ENCODE data around the gene CDY2B.
"Not testable (repeated sequence)": the region's sequence is repeated elsewhere in the genome, so short reads cannot be mapped to it uniquely, and the experiment has no call there.

CDY2B gene, protein sequence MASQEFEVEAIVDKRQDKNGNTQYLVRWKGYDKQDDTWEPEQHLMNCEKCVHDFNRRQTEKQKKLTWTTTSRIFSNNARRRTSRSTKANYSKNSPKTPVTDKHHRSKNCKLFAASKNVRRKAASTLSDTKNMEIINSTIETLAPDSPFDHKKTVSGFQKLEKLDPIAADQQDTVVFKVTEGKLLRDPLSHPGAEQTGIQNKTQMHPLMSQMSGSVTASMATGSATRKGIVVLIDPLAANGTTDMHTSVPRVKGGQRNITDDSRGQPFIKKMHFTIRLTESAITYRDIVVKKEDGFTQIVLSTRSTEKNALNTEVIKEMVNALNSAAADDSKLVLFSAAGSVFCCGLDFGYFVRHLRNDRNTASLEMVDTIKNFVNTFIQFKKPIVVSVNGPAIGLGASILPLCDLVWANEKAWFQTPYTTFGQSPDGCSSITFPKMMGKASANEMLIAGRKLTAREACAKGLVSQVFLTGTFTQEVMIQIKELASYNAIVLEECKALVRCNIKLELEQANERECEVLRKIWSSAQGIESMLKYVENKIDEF

DNA sequence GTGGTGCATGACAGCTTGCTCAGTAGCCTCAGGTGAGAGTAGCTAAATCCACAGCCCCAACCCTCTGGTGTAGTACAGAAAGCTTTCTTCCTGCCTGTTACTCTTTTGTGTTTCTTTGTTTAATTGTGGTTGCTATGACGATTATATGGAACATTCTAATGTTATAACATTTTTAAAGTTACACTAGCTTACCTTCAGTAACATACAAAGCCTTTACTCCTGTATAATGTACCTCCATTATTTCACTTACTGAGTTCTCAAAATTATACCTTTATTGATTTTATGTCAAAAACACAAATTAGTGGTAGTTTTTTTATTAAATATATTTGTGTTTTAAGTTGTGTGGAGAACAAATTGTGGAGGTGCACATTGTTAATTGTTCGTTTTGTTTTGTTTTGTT lies at the start of gene CDY2B:
TSS of gene CDY2B (minus strand) at position 101 of the 400 bp plus-strand sequence. CDS start 328 bp downstream, outside the sequence.
- not testable (repeated sequence) for DNase-seq (ENCODE audit: low read depth)

DNA sequence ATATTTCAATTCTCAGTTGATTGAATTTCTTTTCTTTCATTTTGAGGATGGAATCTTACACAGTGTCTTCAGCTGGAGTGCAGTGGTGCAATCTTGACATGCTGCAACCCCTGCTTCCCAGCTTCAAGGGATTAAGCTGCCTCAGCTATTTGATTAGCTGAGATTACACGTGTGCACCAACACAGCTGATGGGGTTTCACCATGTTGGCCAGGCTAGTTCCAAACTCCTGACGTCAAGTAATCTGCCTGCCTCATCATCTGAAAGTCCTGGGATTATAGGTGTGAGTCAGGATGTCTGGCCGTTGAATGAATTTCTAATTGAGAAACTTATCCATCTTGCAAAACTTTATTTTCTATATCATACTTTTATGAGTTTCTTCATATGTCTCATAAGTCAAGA lies 28.0 kb upstream of the CDY2B start:
- not testable (repeated sequence) for DNase-seq (ENCODE audit: low read depth)

DNA sequence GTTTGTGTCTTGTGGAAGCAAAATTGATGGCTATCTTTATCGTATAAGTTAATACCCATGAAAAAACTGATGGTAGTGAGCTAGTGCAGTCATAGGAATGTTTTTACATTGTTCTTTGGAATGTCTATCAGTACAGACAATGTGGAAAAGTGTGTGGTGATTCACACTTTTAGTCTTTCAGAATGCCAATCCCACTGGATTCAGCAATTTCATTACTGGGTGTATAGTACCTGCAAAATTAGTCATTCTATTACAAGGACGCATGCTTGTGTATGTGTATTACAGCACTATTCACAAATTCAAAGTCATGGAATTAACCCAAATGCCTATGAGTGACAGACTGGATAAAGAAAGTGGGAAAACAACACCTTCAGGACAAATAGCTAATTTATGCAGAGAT lies 27.3 kb upstream of the CDY2B start:
- DNase-seq (ENCODE audit: low read depth), result not testable (repeated sequence)

DNA sequence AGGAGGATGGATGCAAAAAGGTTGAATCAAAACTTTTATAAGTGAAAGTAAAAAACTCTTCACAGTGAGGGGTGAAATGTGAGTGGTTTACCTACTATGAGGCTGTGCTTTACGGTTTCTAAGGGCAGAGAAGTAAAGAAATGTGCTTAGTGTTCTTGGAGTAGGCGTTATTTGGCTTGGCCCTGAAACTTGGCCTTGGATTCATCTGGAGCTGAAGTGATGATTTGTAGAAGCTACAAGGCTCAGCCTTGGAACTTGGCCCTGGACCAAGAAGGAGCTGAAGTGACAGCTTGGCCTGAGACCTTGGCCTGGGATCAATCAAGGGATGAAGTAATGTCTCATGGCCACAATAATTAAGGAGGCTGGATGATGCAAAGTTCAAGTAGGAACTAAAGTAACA lies 1.7 kb upstream of the CDY2B start:
- not testable (repeated sequence) for DNase-seq (ENCODE audit: low read depth)

DNA sequence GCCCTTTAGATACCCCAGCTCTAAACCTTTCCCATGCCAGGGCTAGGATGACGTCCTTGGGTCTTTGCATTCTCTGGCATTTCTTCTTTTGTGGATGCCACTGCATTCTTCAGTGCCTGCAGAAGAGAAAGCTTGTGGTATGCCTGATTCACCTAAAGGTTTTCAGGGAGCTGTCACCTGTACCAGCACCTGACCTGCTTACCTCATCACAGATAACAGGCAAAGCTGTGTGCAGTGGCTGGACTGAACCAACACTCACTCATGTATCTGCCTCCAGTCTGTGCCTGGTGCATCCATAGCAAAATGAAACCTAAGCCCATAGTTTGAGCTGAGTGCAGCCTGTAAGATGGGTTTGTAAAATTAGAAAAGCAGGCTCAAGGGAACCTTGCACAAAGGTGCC lies 3.3 kb downstream of the CDY2B start:
- DNase-seq (ENCODE audit: low read depth), result not testable (repeated sequence)

DNA sequence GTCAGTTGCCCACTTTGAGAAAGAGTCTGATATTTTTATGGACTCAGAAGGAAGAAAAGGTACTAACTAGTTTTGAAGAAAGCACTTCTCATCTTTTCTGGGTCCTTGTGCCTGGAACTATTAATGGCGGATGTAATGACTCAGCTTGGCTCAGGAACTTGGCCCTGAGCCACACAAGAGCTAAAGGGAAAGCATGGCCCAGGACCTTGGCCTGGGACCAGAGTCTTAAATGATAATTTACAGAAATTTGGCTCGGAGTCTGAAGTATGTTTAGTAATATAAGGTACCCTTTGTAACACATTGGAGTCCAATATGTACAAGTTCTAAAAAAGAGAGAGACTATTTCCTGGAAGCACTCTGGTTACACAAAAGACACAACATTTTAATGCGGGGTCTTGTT lies 4.6 kb downstream of the CDY2B start:
- DNase-seq (ENCODE audit: low read depth), result not testable (repeated sequence)

DNA sequence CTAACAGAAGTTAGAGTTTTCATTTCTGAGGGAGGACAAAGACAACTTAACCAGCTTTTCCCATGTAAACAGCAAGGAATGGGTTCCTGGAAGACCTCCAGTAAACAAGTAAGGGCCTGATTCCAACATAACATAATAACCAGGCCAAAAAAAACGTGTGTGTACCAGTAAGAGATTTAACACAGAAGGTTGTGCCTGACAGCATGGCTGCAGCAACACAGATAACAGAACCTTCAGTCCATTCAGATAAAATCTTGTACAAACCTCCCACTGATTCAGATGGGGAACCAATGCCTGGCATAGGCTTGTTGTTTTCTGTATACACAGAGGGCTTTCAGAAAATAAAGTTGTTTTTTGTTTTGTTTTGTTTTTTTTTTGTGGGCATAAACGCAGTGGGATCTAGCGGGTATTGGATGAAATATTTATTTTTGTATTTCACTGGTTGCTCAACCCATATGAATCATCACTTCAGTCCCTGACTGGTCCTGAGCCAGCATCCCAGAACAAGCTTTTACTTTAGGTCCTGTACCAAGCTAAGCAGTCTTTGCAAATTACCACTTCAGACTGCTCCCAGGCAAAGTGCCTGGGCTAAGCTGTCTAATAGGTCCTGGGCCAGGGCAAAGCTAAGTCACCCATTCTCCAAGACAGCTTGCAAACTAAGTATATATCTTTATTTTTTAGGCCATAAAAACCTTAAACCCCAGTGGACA lies 8.7 kb downstream of the CDY2B start:
- not testable (repeated sequence) for DNase-seq (ENCODE audit: low read depth)

DNA sequence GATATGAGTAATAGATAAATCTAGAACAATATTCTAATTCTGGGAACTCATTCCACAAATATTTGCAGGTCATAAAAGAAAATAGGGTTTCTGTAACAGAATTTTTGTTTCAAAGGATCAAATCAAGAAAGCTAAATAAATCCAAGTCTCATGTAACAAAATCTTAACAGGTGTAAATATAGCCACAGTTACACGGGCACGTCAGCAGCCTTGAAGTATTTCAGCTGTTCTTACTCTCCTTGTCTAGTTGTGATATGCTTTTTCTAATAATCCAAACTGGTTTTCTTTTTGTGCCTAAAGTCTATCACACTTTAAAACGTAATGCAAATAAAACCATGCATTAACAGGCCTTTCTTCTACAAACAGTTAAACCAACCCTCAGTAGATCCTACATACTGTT lies 9.3 kb downstream of the CDY2B start:
- not testable (repeated sequence) for DNase-seq (ENCODE audit: low read depth)

DNA sequence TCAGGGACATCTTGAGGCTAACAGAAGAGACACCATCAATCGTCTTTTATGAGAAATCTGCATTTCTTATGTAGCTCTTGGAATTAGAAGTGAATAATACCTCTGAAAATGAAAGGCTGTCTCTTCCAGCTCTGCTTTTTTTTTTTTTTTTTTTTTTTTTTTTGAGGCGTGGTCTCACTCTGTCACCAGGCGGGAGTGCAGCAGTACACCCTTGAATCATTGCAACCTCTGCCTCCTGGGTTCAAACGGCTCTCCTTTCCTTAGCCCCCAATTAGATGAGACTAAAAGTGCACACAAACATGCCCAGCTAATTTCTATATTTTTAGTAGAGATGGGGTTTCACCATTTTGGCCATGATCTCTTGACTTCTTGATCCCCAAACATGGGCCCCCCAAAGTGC lies 12.2 kb downstream of the CDY2B start:
- DNase-seq (ENCODE audit: low read depth), result not testable (repeated sequence)

DNA sequence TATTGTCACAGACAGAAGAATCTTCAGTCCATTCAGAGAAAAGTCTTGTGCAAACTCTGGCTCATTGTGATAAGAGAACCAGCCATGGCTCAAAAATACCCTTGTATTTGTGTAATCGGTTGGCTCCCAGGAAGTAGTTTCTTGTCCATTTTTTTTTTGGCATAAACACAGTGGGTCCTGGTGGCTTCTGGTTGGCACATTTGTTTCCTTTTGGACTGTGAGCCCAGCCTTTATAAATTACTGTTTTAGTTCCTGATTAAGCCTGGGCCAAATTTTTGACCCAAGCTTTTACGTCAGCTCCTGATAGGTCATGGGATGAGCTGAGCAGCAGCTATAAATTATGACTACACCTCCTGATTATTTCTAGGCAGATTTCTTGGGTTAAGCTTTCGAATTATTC lies 19.4 kb downstream of the CDY2B start:
- DNase-seq (ENCODE audit: low read depth), result not testable (repeated sequence)

DNA sequence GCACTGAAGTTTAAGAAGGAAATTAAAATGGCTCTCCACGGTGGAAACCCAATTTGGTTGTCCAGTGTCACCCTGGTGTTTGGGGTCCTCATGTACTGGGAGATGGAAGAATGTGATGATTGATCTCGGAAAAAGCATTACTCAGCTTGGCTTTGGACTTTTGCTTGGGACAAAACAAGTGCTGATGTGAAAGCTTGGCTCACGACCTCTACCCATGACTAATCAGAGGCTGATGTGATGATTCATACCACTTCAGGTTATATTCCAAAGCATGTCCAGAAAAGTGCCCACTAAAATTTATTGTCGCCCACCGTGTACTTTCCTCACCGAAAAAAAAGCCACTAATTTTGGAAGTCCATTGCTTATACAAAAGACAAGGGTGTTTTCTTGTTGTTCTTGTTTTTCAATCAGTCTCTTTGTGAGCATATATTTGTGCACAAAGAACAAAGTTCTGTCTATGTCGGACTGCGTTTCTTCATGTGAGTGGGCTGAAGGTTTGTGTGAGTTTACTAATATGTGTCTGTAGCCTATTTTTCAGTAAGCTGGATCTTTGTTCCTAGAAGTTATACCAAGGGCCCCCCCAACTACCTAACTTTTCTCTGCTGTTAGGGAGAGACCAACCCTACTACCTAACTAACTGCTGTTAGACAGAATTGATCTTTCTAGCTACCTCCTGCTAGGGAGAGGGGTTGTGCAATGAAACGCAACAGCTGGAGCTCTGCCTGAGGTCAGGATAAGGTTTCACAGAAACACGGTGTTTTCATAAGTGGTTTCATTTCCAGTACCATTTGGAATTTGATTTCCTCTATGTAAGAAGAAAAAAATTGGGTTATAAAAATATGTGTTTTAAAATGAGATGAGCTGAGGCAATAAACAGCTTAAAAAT lies 22.8 kb downstream of the CDY2B start:
- DNase-seq (ENCODE audit: low read depth), result not testable (repeated sequence)

DNA sequence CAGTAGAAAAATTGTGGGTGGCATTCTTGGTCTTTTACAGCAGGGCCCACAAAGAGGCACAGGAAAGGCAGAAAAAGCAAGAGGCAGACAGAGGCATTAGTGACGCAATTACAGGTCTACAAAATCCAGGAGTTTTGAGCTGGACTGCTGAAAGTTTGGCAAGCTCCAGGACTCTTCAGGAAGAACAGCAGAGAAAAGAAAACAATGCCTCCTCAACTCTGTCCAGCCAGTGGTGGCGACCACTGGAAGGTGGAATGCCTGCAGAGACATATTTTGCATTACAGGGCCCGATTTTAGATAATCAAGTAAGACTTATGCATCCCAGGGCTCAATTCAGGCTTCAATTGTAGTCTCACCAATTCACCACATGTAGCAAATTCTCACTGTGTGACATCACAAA lies 23.5 kb downstream of the CDY2B start:
- DNase-seq (ENCODE audit: low read depth), result not testable (repeated sequence)

DNA sequence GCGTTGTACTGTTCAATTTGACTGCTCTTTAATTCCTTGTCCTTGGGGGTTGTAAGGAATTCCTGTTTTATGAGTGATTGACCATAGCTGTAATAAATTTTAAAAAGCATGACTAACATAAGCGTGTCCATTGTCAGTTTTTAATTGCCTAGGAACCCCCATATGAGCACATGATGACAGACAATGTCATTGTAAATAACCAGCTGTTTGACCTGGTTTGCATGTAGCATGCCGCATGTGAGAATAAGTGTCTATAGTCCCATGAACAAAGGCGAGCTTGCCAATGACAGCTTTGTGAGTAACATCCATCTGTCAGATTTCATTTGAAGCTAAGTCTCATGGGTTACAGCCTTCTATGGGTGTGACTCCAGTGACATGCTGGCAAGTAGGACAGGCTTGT lies 30.9 kb downstream of the CDY2B start:
- not testable (repeated sequence) for DNase-seq (ENCODE audit: low read depth)

DNA sequence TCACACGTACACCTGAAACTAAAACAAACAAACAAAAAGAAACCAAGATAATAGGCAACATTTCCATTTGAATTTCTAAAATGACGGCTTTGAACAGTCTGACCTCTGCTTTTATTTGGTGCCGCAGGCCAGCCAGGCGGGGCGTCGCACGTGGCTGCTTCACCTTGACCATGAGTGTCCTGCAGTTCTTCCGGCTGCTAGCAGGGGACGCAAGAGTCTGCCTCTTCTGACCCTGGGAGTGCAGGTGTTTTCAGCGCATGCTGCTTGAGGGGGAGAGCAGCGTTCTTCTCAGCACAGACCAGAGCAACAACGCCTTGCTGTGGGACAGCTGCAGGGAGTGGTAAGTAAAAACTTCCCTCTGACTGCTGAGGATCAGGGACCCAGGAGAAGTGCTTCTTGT lies 47.9 kb downstream of the CDY2B start:
- DNase-seq (ENCODE audit: low read depth), result not testable (repeated sequence)

All from stimulated activated CD8-positive, alpha-beta memory T cell treated with anti-CD3 and anti-CD28 coated beads, Interleukin-15, amount 100 ng/mL, for 1 hour (primary cell).